Skeletal muscle satellite cell (primary cell): ENCODE results near the gene FCGR3B.
"Not testable (repeated sequence)": the region's sequence is repeated elsewhere in the genome, so short reads cannot be mapped to it uniquely, and the experiment has no call there.

Source experiments
- H3K27me3 ChIP-seq: 2 replicates; pipeline ENCODE4 v1.7.0; 2013; ENCODE audit warnings: low read length; ENCODE audit not compliant: control insufficient read depth, insufficient read depth
- H3K36me3 ChIP-seq: 2 replicates; pipeline ENCODE4 v1.7.0; 2013; ENCODE audit warnings: mild to moderate bottlenecking, control low read depth, low read length; ENCODE audit not compliant: insufficient read depth
- H3K4me1 ChIP-seq: 2 replicates; pipeline ENCODE4 v1.7.0; 2013; ENCODE audit warnings: low read length; ENCODE audit not compliant: control insufficient read depth, insufficient read depth
- H3K4me2 ChIP-seq: 2 replicates; pipeline ENCODE4 v1.7.0; 2013; ENCODE audit warnings: mild to moderate bottlenecking, low read length
- H3K4me3 ChIP-seq: 2 replicates; pipeline ENCODE4 v1.7.0; 2013; ENCODE audit warnings: low read length
- H3K9ac ChIP-seq: 2 replicates; pipeline ENCODE4 v1.7.0; 2013; ENCODE audit warnings: mild to moderate bottlenecking, low read depth, low read length, moderate library complexity
- H3K9me3 ChIP-seq: replicated peaks from 2 replicates; pipeline ENCODE4 v1.7.0; 2013; ENCODE audit warnings: mild to moderate bottlenecking, control low read depth, low read length

Gene FCGR3B

GRCh38 chr1:161636189-161636782, 5.3 kb upstream of the FCGR3B start:
- not testable (repeated sequence) for H3K27me3 ChIP-seq, H3K4me1 ChIP-seq, H3K4me3 ChIP-seq

GRCh38 chr1:161634993-161635392, 4.0 kb upstream of the FCGR3B start:
- not testable (repeated sequence) for H3K9ac ChIP-seq, H3K4me1 ChIP-seq, H3K4me3 ChIP-seq, H3K27me3 ChIP-seq, H3K36me3 ChIP-seq, H3K4me2 ChIP-seq, H3K9me3 ChIP-seq

More at GRCh38 chr1:161636189-161636782, 5.3 kb upstream of the FCGR3B start:
- H3K9ac ChIP-seq, H3K9me3 ChIP-seq, H3K36me3 ChIP-seq, H3K4me2 ChIP-seq: not testable (repeated sequence)

GRCh38 chr1:161630128-161630742, 741 bp downstream of the FCGR3B start:
- H3K36me3 ChIP-seq, H3K4me2 ChIP-seq, H3K9me3 ChIP-seq, H3K4me1 ChIP-seq, H3K9ac ChIP-seq, H3K27me3 ChIP-seq, H3K4me3 ChIP-seq: not testable (repeated sequence)

- not testable (repeated sequence) for H3K4me1 ChIP-seq, H3K36me3 ChIP-seq, H3K9me3 ChIP-seq, H3K4me3 ChIP-seq, H3K27me3 ChIP-seq, H3K4me2 ChIP-seq, H3K9ac ChIP-seq
These were observed 4.4 kb downstream of the FCGR3B start for GRCh38 chr1:161626445-161627146.

GRCh38 chr1:161624605-161625004, 6.4 kb downstream of the FCGR3B start:
- not testable (repeated sequence) for H3K36me3 ChIP-seq, H3K9me3 ChIP-seq, H3K4me1 ChIP-seq, H3K9ac ChIP-seq, H3K4me3 ChIP-seq, H3K27me3 ChIP-seq, H3K4me2 ChIP-seq

- not testable (repeated sequence) for H3K9ac ChIP-seq, H3K36me3 ChIP-seq, H3K4me2 ChIP-seq, H3K9me3 ChIP-seq, H3K27me3 ChIP-seq, H3K4me3 ChIP-seq, H3K4me1 ChIP-seq
These were observed 7.5 kb downstream of the FCGR3B start for GRCh38 chr1:161623401-161624051.

GRCh38 chr1:161622054-161622453, 8.9 kb downstream of the FCGR3B start:
- not testable (repeated sequence) for H3K36me3 ChIP-seq, H3K27me3 ChIP-seq, H3K4me1 ChIP-seq, H3K9me3 ChIP-seq, H3K9ac ChIP-seq, H3K4me2 ChIP-seq, H3K4me3 ChIP-seq

GRCh38 chr1:161621181-161622000, 9.6 kb downstream of the FCGR3B start:
- not testable (repeated sequence) for H3K4me1 ChIP-seq, H3K9me3 ChIP-seq
- H3K9ac ChIP-seq = peak overlapping the region; percentile 62

GRCh38 chr1:161620399-161620798, 10.6 kb downstream of the FCGR3B start:
- H3K4me3 ChIP-seq, H3K36me3 ChIP-seq, H3K9ac ChIP-seq, H3K9me3 ChIP-seq, H3K4me2 ChIP-seq, H3K27me3 ChIP-seq, H3K4me1 ChIP-seq: not testable (repeated sequence)

More at GRCh38 chr1:161621181-161622000, 9.6 kb downstream of the FCGR3B start:
- not testable (repeated sequence) for H3K36me3 ChIP-seq, H3K27me3 ChIP-seq
- H3K4me2 ChIP-seq = peak overlapping the region; percentile 94
- H3K4me3 ChIP-seq = peak overlapping the region; percentile 89

GRCh38 chr1:161618517-161618916, 12.5 kb downstream of the FCGR3B start:
- not testable (repeated sequence) for H3K9ac ChIP-seq

GRCh38 chr1:161616417-161616816, 14.6 kb downstream of the FCGR3B start:
- H3K4me1 ChIP-seq, H3K4me3 ChIP-seq, H3K4me2 ChIP-seq, H3K9ac ChIP-seq, H3K27me3 ChIP-seq, H3K9me3 ChIP-seq, H3K36me3 ChIP-seq: not testable (repeated sequence)

More at GRCh38 chr1:161618517-161618916, 12.5 kb downstream of the FCGR3B start:
- H3K9me3 ChIP-seq, H3K27me3 ChIP-seq, H3K4me1 ChIP-seq, H3K4me3 ChIP-seq, H3K4me2 ChIP-seq, H3K36me3 ChIP-seq: not testable (repeated sequence)
